ENCODE measurements around the gene PARP11.
A peak's percentile ranks its signal among the peaks of the same experiment; 100 is the strongest.

Gene PARP11

GRCh38 chr12:3872800-3873636 lies at the start of gene PARP11:
Gene PARP11, minus strand, starts transcription at chr12:3873399. Its CDS starts 170 bp downstream, at chr12:3873229.
- DNase-seq (ENCODE audit: low read depth): peak; percentile 97

- DNase-seq (ENCODE audit: low read depth): no peak
Measured at GRCh38 chr12:3922033-3922432, 48.8 kb upstream of the PARP11 start.

GRCh38 chr12:3921526-3921925 lies 48.3 kb upstream of the PARP11 start:
- no peak for DNase-seq (ENCODE audit: low read depth)

- DNase-seq (ENCODE audit: low read depth): no peak
Measured at GRCh38 chr12:3921151-3921471, 47.9 kb upstream of the PARP11 start.

GRCh38 chr12:3920351-3921150 lies 47.4 kb upstream of the PARP11 start:
- no peak for DNase-seq (ENCODE audit: low read depth)

- DNase-seq (ENCODE audit: low read depth): no peak
Measured at GRCh38 chr12:3913278-3913677, 40.1 kb upstream of the PARP11 start.

GRCh38 chr12:3912863-3913262 lies 39.7 kb upstream of the PARP11 start:
- no peak for DNase-seq (ENCODE audit: low read depth)

- DNase-seq (ENCODE audit: low read depth): no peak
Measured at GRCh38 chr12:3911409-3911808, 38.2 kb upstream of the PARP11 start.

- no peak for DNase-seq (ENCODE audit: low read depth)
Measured at GRCh38 chr12:3905664-3906063, 32.5 kb upstream of the PARP11 start.

- DNase-seq (ENCODE audit: low read depth): no peak
Measured at GRCh38 chr12:3904999-3905398, 31.8 kb upstream of the PARP11 start.

GRCh38 chr12:3902921-3903320 lies 29.7 kb upstream of the PARP11 start:
- no peak for DNase-seq (ENCODE audit: low read depth)

- no peak for DNase-seq (ENCODE audit: low read depth)
Measured at GRCh38 chr12:3901116-3901515, 27.9 kb upstream of the PARP11 start.

- DNase-seq (ENCODE audit: low read depth): no peak
Measured at GRCh38 chr12:3898756-3899155, 25.6 kb upstream of the PARP11 start.

- DNase-seq (ENCODE audit: low read depth): no peak
Measured at GRCh38 chr12:3897371-3897971, 24.3 kb upstream of the PARP11 start.

GRCh38 chr12:3896801-3897351 lies 23.7 kb upstream of the PARP11 start:
- no peak for DNase-seq (ENCODE audit: low read depth)

GRCh38 chr12:3896356-3896755 lies 23.2 kb upstream of the PARP11 start:
- no peak for DNase-seq (ENCODE audit: low read depth)

GRCh38 chr12:3892631-3893030 lies 19.4 kb upstream of the PARP11 start:
- no peak for DNase-seq (ENCODE audit: low read depth)

- DNase-seq (ENCODE audit: low read depth): no peak
Measured at GRCh38 chr12:3891201-3891600, 18.0 kb upstream of the PARP11 start.

GRCh38 chr12:3888659-3889058 lies 15.5 kb upstream of the PARP11 start:
- DNase-seq (ENCODE audit: low read depth): no peak

- no peak for DNase-seq (ENCODE audit: low read depth)
Measured at GRCh38 chr12:3885277-3886094, 12.3 kb upstream of the PARP11 start.

GRCh38 chr12:3884671-3885070 lies 11.5 kb upstream of the PARP11 start:
- DNase-seq (ENCODE audit: low read depth): no peak
